GM18867 (cell line): ENCODE measurements around the gene MSL1.
A peak's percentile ranks its signal among the peaks of the same experiment; 100 is the strongest.
"Not testable (repeated sequence)": the region's sequence is repeated elsewhere in the genome, so short reads cannot be mapped to it uniquely, and the experiment has no call there.

Experiments used
- ATAC-seq: cut with Tn5 transposase; IDR thresholded peaks from one replicate; pipeline ENCODE4 v1.9.1; 2021; ENCODE audit warnings: mild to moderate bottlenecking, moderate library complexity; ENCODE audit not compliant: unreplicated experiment

Gene MSL1

GRCh38 chr17:40124279-40125141 lies 2.7 kb downstream of the MSL1 start:
- no peak for ATAC-seq

- ATAC-seq = no peak
Observed at GRCh38 chr17:40129498-40129897, 7.7 kb downstream of the MSL1 start.

- no peak for ATAC-seq
Observed at GRCh38 chr17:40130352-40131042, 8.7 kb downstream of the MSL1 start.

GRCh38 chr17:40134184-40134583 lies 12.4 kb downstream of the MSL1 start:
- no peak for ATAC-seq

- no peak for ATAC-seq
Observed at GRCh38 chr17:40135817-40136216, 14.0 kb downstream of the MSL1 start.

- ATAC-seq = peak; percentile 17
Observed at GRCh38 chr17:40139566-40140058, 17.8 kb downstream of the MSL1 start.

- ATAC-seq = not testable (repeated sequence)
Observed at GRCh38 chr17:40143166-40143565, 21.4 kb downstream of the MSL1 start.

GRCh38 chr17:40145476-40145875 lies 23.7 kb downstream of the MSL1 start:
- ATAC-seq = no peak

GRCh38 chr17:40148527-40148926 lies 26.8 kb downstream of the MSL1 start:
- no peak for ATAC-seq

- ATAC-seq = no peak
Observed at GRCh38 chr17:40150276-40150675, 28.5 kb downstream of the MSL1 start.

GRCh38 chr17:40151414-40151963 lies 29.7 kb downstream of the MSL1 start:
- no peak for ATAC-seq

- no peak for ATAC-seq
Observed at GRCh38 chr17:40153603-40154236, 31.9 kb downstream of the MSL1 start.

GRCh38 chr17:40157973-40158372 lies 36.2 kb downstream of the MSL1 start:
- no peak for ATAC-seq

- no peak for ATAC-seq
Observed at GRCh38 chr17:40158438-40159013, 36.8 kb downstream of the MSL1 start.

GRCh38 chr17:40159456-40159855 lies 37.7 kb downstream of the MSL1 start:
- ATAC-seq = no peak

GRCh38 chr17:40167685-40168261 lies 46.0 kb downstream of the MSL1 start:
- ATAC-seq = no peak

- ATAC-seq = no peak
Observed at GRCh38 chr17:40168262-40168832, 46.6 kb downstream of the MSL1 start.

- ATAC-seq = no peak
Observed at GRCh38 chr17:40170325-40170724, 48.6 kb downstream of the MSL1 start.

GRCh38 chr17:40171750-40172149 lies 50.0 kb downstream of the MSL1 start:
- ATAC-seq = no peak

GRCh38 chr17:40173091-40173777 lies 51.5 kb downstream of the MSL1 start:
- ATAC-seq = no peak
